K562 (cell line): ENCODE measurements around the gene TEX52. TPM values are rescaled to one million over a fixed set of nuclear protein-coding genes. Genes with fewer than 3 reads are reported as not detected.

Experiments used
- ATAC-seq: fragments of 200-7000 bp; cut with Tn5 transposase; 3 replicates; pipeline ENCODE4 v1.9.1; 2020; ENCODE audit warnings: moderate library complexity
- BruUV-seq: library from RNA; stranded (reverse); fragments of 400-500 nt; replicated peaks from 2 replicates; lab custom pipeline; 2021; lab: Mats Ljungman, UMichigan
- CTCF ChIA-PET: fragments of 300-600 bp; formaldehyde crosslinking; extraction: SDS; loops from one replicate; lab custom pipeline; 2021; ENCODE audit warnings: low intra/inter-chr PET ratio; lab: Yijun Ruan, JAX
- POLR2A ChIA-PET: fragments of 300-600, 350-650 bp; sonication (Branson Sonifier 250); formaldehyde crosslinking; extraction: SDS; loops from one replicate; lab custom pipeline; 2021; ENCODE audit warnings: antibody characterized with exemption, inconsistent platforms; lab: Yijun Ruan, JAX
- DNase-seq, 4 experiments: peaks; one replicate each; pipeline versions ENCODE4 v3.0.0 to v3.0.0-alpha.2; 2011 to 2018; ENCODE audit warnings: low spot score in 3 of 4, mixed read lengths in 3 of 4; ENCODE audit errors: extremely low read depth in 1 of 4
- FAIRE-seq: peaks from 2 replicates; lab custom pipeline; 2011; peaks lifted over from hg19 to GRCh38; lab: Jason Lieb, UNC
- H2AFZ ChIP-seq: 2 replicates; pipeline ENCODE4 v1.6.0; 2011; ENCODE audit warnings: low read depth, low read length, control low read depth, inconsistent platforms
- H3K27ac ChIP-seq: fragments of 200-600 bp; 3 replicates; pipeline ENCODE4 v1.8.0; 2011; ENCODE audit warnings: low read depth, mild to moderate bottlenecking, control low read depth, inconsistent platforms, low read length, moderate library complexity, mixed read lengths; ENCODE audit errors: extremely low read depth
- H3K27me3 ChIP-seq, 2 experiments: fragments of 300-600 bp in 1 of 2; 2 replicates in 1 of 2; 3 replicates in 1 of 2; pipeline versions ENCODE4 v1.6.0 to v1.8.0; 2011; ENCODE audit warnings: inconsistent platforms in 2 of 2, low read length in 2 of 2, mild to moderate bottlenecking in 1 of 2, mixed read lengths in 1 of 2, moderate library complexity in 1 of 2; ENCODE audit not compliant: control insufficient read depth in 2 of 2, insufficient read depth in 2 of 2
- H3K36me3 ChIP-seq: fragments of 300-600 bp; 3 replicates; pipeline ENCODE4 v1.8.0; 2011; ENCODE audit warnings: mild to moderate bottlenecking, low read length, inconsistent platforms; ENCODE audit not compliant: control insufficient read depth, insufficient read depth
- H3K4me1 ChIP-seq, 2 experiments: fragments of 200-600 bp in 1 of 2; replicated peaks in 1 of 2; 2 replicates in 1 of 2; 3 replicates in 1 of 2; pipeline versions ENCODE4 v1.5.1 to v1.8.0; 2011; ENCODE audit warnings: inconsistent platforms in 2 of 2, low read length in 2 of 2, mild to moderate bottlenecking in 1 of 2, mixed read lengths in 1 of 2, moderate library complexity in 1 of 2; ENCODE audit not compliant: control insufficient read depth in 2 of 2, insufficient read depth in 2 of 2
- H3K4me2 ChIP-seq: 2 replicates; pipeline ENCODE4 v1.6.1; 2011; ENCODE audit warnings: low read length, control low read depth, inconsistent platforms, mixed read lengths; ENCODE audit not compliant: insufficient read depth
- H3K4me3 ChIP-seq: fragments of 200-600 bp; sonication (generic), shearing (Covaris generic); 2 replicates; pipeline ENCODE4 v1.5.1; 2016; ENCODE audit warnings: control low read depth, inconsistent platforms
- H3K79me2 ChIP-seq: fragments of 200-600 bp; 3 replicates; pipeline ENCODE4 v1.8.0; 2011; ENCODE audit warnings: low read length, inconsistent platforms; ENCODE audit not compliant: control insufficient read depth, insufficient read depth
- H3K9ac ChIP-seq, 2 experiments: 2 replicates each; pipeline versions ENCODE4 v1.6.0 to v1.6.1; 2011; ENCODE audit warnings: low read depth in 2 of 2, low read length in 2 of 2, control low read depth in 1 of 2, inconsistent platforms in 1 of 2, mild to moderate bottlenecking in 1 of 2, mixed read lengths in 1 of 2; ENCODE audit not compliant: insufficient read depth in 1 of 2
- H3K9me1 ChIP-seq: one replicate; pipeline ENCODE4 v1.6.0; 2011; ENCODE audit warnings: inconsistent platforms, mild to moderate bottlenecking, low read length, moderate library complexity; ENCODE audit not compliant: control insufficient read depth, insufficient read depth
- H3K9me3 ChIP-seq: replicated peaks from 2 replicates; pipeline ENCODE4 v1.5.1; 2011; ENCODE audit warnings: low read depth, low read length, inconsistent platforms; ENCODE audit not compliant: control insufficient read depth, insufficient read depth
- H4K20me1 ChIP-seq: replicated peaks from 2 replicates; pipeline ENCODE4 v1.6.1; 2011; ENCODE audit warnings: low read length, inconsistent platforms, mixed read lengths; ENCODE audit not compliant: control insufficient read depth, insufficient read depth
- CAMTA2 ChIP-seq: fragments of 250-450 bp; sonication (Bioruptor Pico); conservative IDR thresholded peaks from 2 replicates; pipeline ENCODE4 v1.5.1; 2022
- E2F6 ChIP-seq, 2 experiments: IDR thresholded peaks; 2 replicates each; pipeline ENCODE4 v1.6.1; 2011; ENCODE audit warnings: borderline replicate concordance in 1 of 2, control low read depth in 1 of 2, low read depth in 1 of 2, low read length in 1 of 2, mild to moderate bottlenecking in 1 of 2, mixed read lengths in 1 of 2, moderate library complexity in 1 of 2; ENCODE audit not compliant: insufficient read depth in 1 of 2, insufficient read length in 1 of 2, poor library complexity in 1 of 2, severe bottlenecking in 1 of 2; ENCODE audit errors: extremely low read depth in 1 of 2
- ETS2 ChIP-seq: IDR thresholded peaks from 2 replicates; pipeline ENCODE4 v1.6.1; 2016; ENCODE audit warnings: borderline replicate concordance, missing genetic modification characterization, mild to moderate bottlenecking, moderate library complexity, missing compliant biosample characterization; ENCODE audit not compliant: poor library complexity, severe bottlenecking
- FOXK2 ChIP-seq, 2 experiments: fragments of 450-650 bp; IDR thresholded peaks in 1 of 2; conservative IDR thresholded peaks in 1 of 2; 2 replicates each; pipeline ENCODE4 v1.6.1; 2016; ENCODE audit warnings: low read depth in 2 of 2, mild to moderate bottlenecking in 1 of 2
- PTRF ChIP-seq: fragments of 450-650 bp; IDR thresholded peaks from 2 replicates; pipeline ENCODE4 v1.6.1; 2016; ENCODE audit warnings: mild to moderate bottlenecking, missing genetic modification characterization, missing compliant biosample characterization
- ZNF263 ChIP-seq: sonication (generic); formaldehyde crosslinking; IDR thresholded peaks from 2 replicates; pipeline ENCODE4 v1.8.0; 2022; ENCODE audit warnings: mild to moderate bottlenecking, missing genetic modification reagents, borderline replicate concordance
- ZNF764 ChIP-seq: fragments of 250-450 bp; sonication (Bioruptor Pico); IDR thresholded peaks from 2 replicates; pipeline ENCODE4 v1.4.0; 2020; ENCODE audit warnings: low read depth, mild to moderate bottlenecking, moderate library complexity
- WGBS: fragments of 100-300 bp; shearing (Covaris generic); methylation state at CpG from one replicate; pipeline ENCODE4 v1.1.6; 2016; ENCODE audit warnings: low coverage, mixed read lengths; ENCODE audit not compliant: insufficient coverage; ENCODE audit errors: missing lambda C conversion rate; 5-methylcytosine and 5-hydroxymethylcytosine counted together
- in situ Hi-C: fragments of 300-500 bp; cut with MboI; formaldehyde crosslinking; loops from 4 replicates; pipeline ENCODE4 v1.15.0; 2018; ENCODE audit warnings: inconsistent platforms, mixed read lengths
- intact Hi-C: fragments of 100-400 bp; cut with micrococcal nuclease; formaldehyde crosslinking; loops from 2 replicates; pipeline ENCODE4 v1.14.2; 2022
- polyA plus RNA-seq, 8 experiments: library from polyadenylated mRNA; depleted of rRNA in 4 of 8; stranded (reverse) in 5 of 8; unstranded in 3 of 8; fragments of >200 nt; fragmentation: Nextera tagmentation in 2 of 8; fragmentation: Illumina TruSeq in 1 of 8; extraction: Ambion mirVana in 2 of 8; extraction: Trizol in 1 of 8; gene quantifications; 2 replicates each; pipeline versions ENCODE4 v1.2.1 to v1.2.3, GENCODE V29; 2011 to 2014; ENCODE audit warnings: inconsistent platforms in 1 of 8, missing spikeins in 1 of 8
- total RNA-seq, 7 experiments: library from RNA; depleted of rRNA in 6 of 7; stranded (reverse); fragments of >200 nt in 6 of 7; fragmentation: Illumina TruSeq in 2 of 7; extraction: Trizol in 2 of 7; gene quantifications; 2 replicates each; pipeline versions ENCODE4 v1.2.1 to v1.2.3, GENCODE V29; 2011 to 2021; ENCODE audit warnings: low replicate concordance in 1 of 7
- TF ChIP-seq, protein P1 (sequence below): sonication (generic); formaldehyde crosslinking; IDR thresholded peaks from 2 replicates; pipeline ENCODE4 v1.8.1; 2022; ENCODE audit warnings: missing genetic modification reagents
- TF ChIP-seq, protein P2 (sequence below): IDR thresholded peaks from 2 replicates; pipeline ENCODE4 v1.6.1; 2014; ENCODE audit warnings: antibody characterized with exemption

TEX52 gene
- total and polyA plus RNA-seq, 9 of the 15 experiments (the other 6 are each of a cell fraction or from before 2014, with no cell fraction given): not detected

DNA sequence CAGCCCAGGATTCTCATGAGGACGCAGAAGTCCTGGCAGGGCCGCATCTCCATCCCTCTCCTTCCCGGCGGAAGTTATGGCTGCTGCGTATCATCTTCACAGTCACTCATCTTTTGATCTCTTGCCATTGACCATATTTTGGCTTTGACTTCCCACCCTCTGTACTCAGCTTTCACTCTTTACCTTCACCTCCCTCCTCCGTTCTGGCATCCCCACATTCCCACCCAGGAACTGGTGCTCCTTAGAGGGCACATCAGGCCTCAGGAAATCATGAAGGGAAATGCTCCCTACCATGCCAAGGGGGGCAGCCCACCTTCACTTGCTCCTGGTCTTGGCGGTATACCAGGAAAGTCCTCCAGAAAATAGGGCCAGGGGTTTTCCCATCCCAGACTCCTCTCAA lies 1.3 kb downstream of the TEX52 start:
- no peak overlapping the region for H3K4me3 ChIP-seq
- FAIRE-seq: no peak
- TF ChIP-seq FOXK2 (conservative IDR thresholded peaks at IDR 0.05 in 1 of 2, IDR thresholded peaks at IDR 0.05 in 1 of 2; ENCODE audit: low read depth in 2 of 2): no peak
- TF ChIP-seq, all 486 proteins: peak for 0
- H2AFZ ChIP-seq: no peak overlapping the region
- no peaks in the 10 kb centered on the region for H4K20me1 ChIP-seq
- no peaks in the 10 kb centered on the region for H3K79me2 ChIP-seq
- POLR2A ChIA-PET: interaction anchor here (0.6 kb wide), 1 partner anchor 10 kb away, joined by 3 read pairs; no protein-coding TSS in a partner anchor
- in situ Hi-C loops: no loop called here
- peaks cover 0 to 4% of the 10 kb centered on the region in 2 experiments; a peak in 1 of 5 replicates for H3K4me1 ChIP-seq
- no peaks in the 10 kb centered on the region for H3K9me1 ChIP-seq
- CTCF ChIA-PET: no interaction called here
- ATAC-seq: no peak
- H3K36me3 ChIP-seq: peaks cover 27% of the 10 kb centered on the region; the same call in 1 of the 3 replicates
- H3K4me2 ChIP-seq: no peak overlapping the region
- H3K9me3 ChIP-seq: no peaks in the 10 kb centered on the region
- 50% methylated on average over 2 of the region's 7 CpGs for WGBS
- BruUV-seq: no TSS peak
- H3K9ac ChIP-seq: no peak overlapping the region
- no peak for DNase-seq
- H3K27ac ChIP-seq: no peak overlapping the region
- no peaks in the 10 kb centered on the region for H3K27me3 ChIP-seq
- intact Hi-C loops: no loop called here

- peaks cover 0 to 4% of the 10 kb centered on the region in 2 experiments; a peak in 1 of 5 replicates for H3K4me1 ChIP-seq
- H3K9ac ChIP-seq: no peak overlapping the region
- H3K27me3 ChIP-seq: no peaks in the 10 kb centered on the region
- H3K79me2 ChIP-seq: no peaks in the 10 kb centered on the region
- H4K20me1 ChIP-seq: no peaks in the 10 kb centered on the region
- ATAC-seq: no peak
- no peak overlapping the region for H3K27ac ChIP-seq
- intact Hi-C loops: no loop called here
- H3K4me3 ChIP-seq: no peak overlapping the region
- in situ Hi-C loops: no loop called here
- no peak for DNase-seq
- no peak for FAIRE-seq
- no peak overlapping the region for H2AFZ ChIP-seq
- no peaks in the 10 kb centered on the region for H3K9me3 ChIP-seq
- BruUV-seq: no TSS peak
- H3K9me1 ChIP-seq: no peaks in the 10 kb centered on the region
- ChIA-PET POLR2A (interaction anchor here (0.6 to 0.8 kb wide), 4 partner anchors 10 to 191 kb away, joined by 3 to 4 read pairs (median 3); partner anchors contain the start of genes FOXM1 and RHNO1), CTCF (no interaction called here)
- H3K36me3 ChIP-seq: peaks cover 22% of the 10 kb centered on the region; the same call in 1 of the 3 replicates
- H3K4me2 ChIP-seq: no peak overlapping the region
- WGBS: 61% methylated on average over 9 of the region's 25 CpGs
- TF ChIP-seq PTRF (no peak), E2F6 (IDR thresholded peaks at IDR 0.05; ENCODE audit: borderline replicate concordance in 1 of 2, extremely low read depth in 1 of 2, insufficient read depth in 1 of 2, insufficient read length in 1 of 2, low read depth in 1 of 2, low read length in 1 of 2, poor library complexity in 1 of 2, severe bottlenecking in 1 of 2) (no peak), ZNF263 (CRISPR knock-in tag) (no peak), CAMTA2 (CRISPR knock-in tag) (no peak), ETS2 (tag) (no peak), ZNF764 (no peak)
- TF ChIP-seq, protein P1, sequence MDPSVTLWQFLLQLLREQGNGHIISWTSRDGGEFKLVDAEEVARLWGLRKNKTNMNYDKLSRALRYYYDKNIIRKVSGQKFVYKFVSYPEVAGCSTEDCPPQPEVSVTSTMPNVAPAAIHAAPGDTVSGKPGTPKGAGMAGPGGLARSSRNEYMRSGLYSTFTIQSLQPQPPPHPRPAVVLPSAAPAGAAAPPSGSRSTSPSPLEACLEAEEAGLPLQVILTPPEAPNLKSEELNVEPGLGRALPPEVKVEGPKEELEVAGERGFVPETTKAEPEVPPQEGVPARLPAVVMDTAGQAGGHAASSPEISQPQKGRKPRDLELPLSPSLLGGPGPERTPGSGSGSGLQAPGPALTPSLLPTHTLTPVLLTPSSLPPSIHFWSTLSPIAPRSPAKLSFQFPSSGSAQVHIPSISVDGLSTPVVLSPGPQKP (CRISPR knock-in tag): no peak
- TF ChIP-seq, protein P2, sequence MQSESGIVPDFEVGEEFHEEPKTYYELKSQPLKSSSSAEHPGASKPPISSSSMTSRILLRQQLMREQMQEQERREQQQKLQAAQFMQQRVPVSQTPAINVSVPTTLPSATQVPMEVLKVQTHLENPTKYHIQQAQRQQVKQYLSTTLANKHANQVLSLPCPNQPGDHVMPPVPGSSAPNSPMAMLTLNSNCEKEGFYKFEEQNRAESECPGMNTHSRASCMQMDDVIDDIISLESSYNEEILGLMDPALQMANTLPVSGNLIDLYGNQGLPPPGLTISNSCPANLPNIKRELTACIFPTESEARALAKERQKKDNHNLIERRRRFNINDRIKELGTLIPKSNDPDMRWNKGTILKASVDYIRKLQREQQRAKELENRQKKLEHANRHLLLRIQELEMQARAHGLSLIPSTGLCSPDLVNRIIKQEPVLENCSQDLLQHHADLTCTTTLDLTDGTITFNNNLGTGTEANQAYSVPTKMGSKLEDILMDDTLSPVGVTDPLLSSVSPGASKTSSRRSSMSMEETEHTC: no peak
These were observed 2.0 kb downstream of the TEX52 start for GRCh38 chr12:2854669-2855453.
